Stimulated activated CD8-positive, alpha-beta memory T cell treated with anti-CD3 and anti-CD28 coated beads, Interleukin-15, amount 100 ng/mL, for 48 hours (primary cell): ENCODE measurements around the gene DNMBP.
"Not testable (repeated sequence)": the region's sequence is repeated elsewhere in the genome, so short reads cannot be mapped to it uniquely, and the experiment has no call there.

Experiments
- DNase-seq, 2 donors: peaks; one replicate each; pipeline ENCODE4 v3.0.0-alpha.2; 2020; ENCODE audit warnings: low read depth in 2 of 2

The DNMBP gene

GRCh38 chr10:100020142-100020885, 10.6 kb upstream of the DNMBP start:
- no peak for DNase-seq

GRCh38 chr10:100019787-100020141, 10.0 kb upstream of the DNMBP start:
- no peak for DNase-seq

- DNase-seq, result no peak
Observed at GRCh38 chr10:100014071-100014762, 4.5 kb upstream of the DNMBP start.

- no peak for DNase-seq
Observed at GRCh38 chr10:100013621-100014020, 3.9 kb upstream of the DNMBP start.

- not testable (repeated sequence) for DNase-seq
Observed at GRCh38 chr10:100011906-100012305, 2.2 kb upstream of the DNMBP start.

GRCh38 chr10:100009283-100009792, 409 bp downstream of the DNMBP start:
- DNase-seq, result no peak

GRCh38 chr10:100008708-100009282, 952 bp downstream of the DNMBP start:
- DNase-seq, result no peak

- no peak for DNase-seq
Observed at GRCh38 chr10:100008142-100008522, 1.6 kb downstream of the DNMBP start.

GRCh38 chr10:100007231-100008141, 2.3 kb downstream of the DNMBP start:
- DNase-seq, result no peak

GRCh38 chr10:100006243-100006886, 3.4 kb downstream of the DNMBP start:
- DNase-seq, result no peak

- no peak for DNase-seq
Observed at GRCh38 chr10:100004805-100005510, 4.8 kb downstream of the DNMBP start.

GRCh38 chr10:100000109-100000644, 9.6 kb downstream of the DNMBP start:
- DNase-seq, result no peak

GRCh38 chr10:99999319-100000108, 10.2 kb downstream of the DNMBP start:
- DNase-seq, result no peak

- DNase-seq, result no peak
Observed at GRCh38 chr10:99998889-99999288, 10.9 kb downstream of the DNMBP start.

GRCh38 chr10:99996671-99997648, 12.8 kb downstream of the DNMBP start:
- DNase-seq, result no peak

- DNase-seq, result no peak
Observed at GRCh38 chr10:99995713-99996112, 14.0 kb downstream of the DNMBP start.

GRCh38 chr10:99995269-99995668, 14.5 kb downstream of the DNMBP start:
- no peak for DNase-seq

GRCh38 chr10:99994801-99995200, 14.9 kb downstream of the DNMBP start:
- no peak for DNase-seq
